Ascending aorta (tissue), 2 donors: ENCODE results near the gene DRD2. TPM values are rescaled to one million over a fixed set of nuclear protein-coding genes. Genes with fewer than 3 reads are reported as not detected.

Source experiments
- DNase-seq, 2 donors: peaks; one replicate each; pipeline ENCODE4 v3.0.0-alpha.2; 2019; ENCODE audit warnings: low spot score in 2 of 2
- H3K27ac ChIP-seq, 2 donors: fragments of 200-600 bp; sonication (generic); one replicate each; pipeline ENCODE4 v1.5.1; 2016 to 2017; ENCODE audit warnings: mild to moderate bottlenecking in 1 of 2
- H3K27me3 ChIP-seq: fragments of 200-600 bp; sonication (generic); one replicate; pipeline ENCODE4 v1.5.1; 2017
- H3K36me3 ChIP-seq, 2 donors: fragments of 200-600 bp; sonication (generic); one replicate each; pipeline ENCODE4 v1.5.1; 2016
- H3K4me1 ChIP-seq, 2 donors: fragments of 200-600 bp; sonication (generic); one replicate each; pipeline ENCODE4 v1.5.1; 2016 to 2017; ENCODE audit warnings: mild to moderate bottlenecking in 1 of 2
- H3K4me3 ChIP-seq, 2 donors: fragments of 200-600 bp; sonication (generic); one replicate each; pipeline ENCODE4 v1.5.1; 2016 to 2017; ENCODE audit warnings: mild to moderate bottlenecking in 1 of 2
- H3K9me3 ChIP-seq, 2 donors: fragments of 200-600 bp; sonication (generic); one replicate each; pipeline ENCODE4 v1.5.1; 2016
- CTCF ChIP-seq, 3 experiments: fragments of 200-600 bp in 2 of 3; fragments of 450-650 bp in 1 of 3; sonication (generic) in 2 of 3; IDR thresholded peaks; one replicate each; pipeline ENCODE4 v1.5.1; 2016 to 2019; ENCODE audit warnings: antibody characterized with exemption in 3 of 3, mild to moderate bottlenecking in 1 of 3, moderate library complexity in 1 of 3
- intact Hi-C: fragments of 100-400 bp; cut with DNase I; formaldehyde crosslinking; loops from one replicate; pipeline ENCODE4 v1.15.1; 2023
- total RNA-seq: library from RNA; depleted of rRNA; stranded (reverse); fragments of >200 nt; gene quantifications from one replicate; pipeline ENCODE4 v1.1.0, GENCODE V29; 2016

Gene DRD2
- total RNA-seq, 1 donor from 2014 or later, result not detected

GRCh38 chr11:113398669-113399430 lies 76.3 kb downstream of the DRD2 start:
- TF ChIP-seq CTCF (IDR thresholded peaks at IDR 0.05), result no peak
- Histone ChIP-seq H3K36me3 (no peaks in the 10 kb centered on the region), H3K27me3 (no peaks in the 10 kb centered on the region), H3K9me3 (no peaks in the 10 kb centered on the region), H3K4me3 (no peak overlapping the region), H3K27ac (no peak overlapping the region), H3K4me1 (no peaks in the 10 kb centered on the region)
- intact Hi-C loops, result no loop called here
- peak in 1 of 2 donors; percentile 35 for DNase-seq

GRCh38 chr11:113397821-113398220 lies 77.4 kb downstream of the DRD2 start:
- H3K36me3 ChIP-seq, result no peaks in the 10 kb centered on the region
- no peaks in the 10 kb centered on the region for H3K27me3 ChIP-seq
- peak in 1 of 2 donors; percentile 51 for DNase-seq
- H3K4me3 ChIP-seq, result no peak overlapping the region
- intact Hi-C loops, result no loop called here
- no peaks in the 10 kb centered on the region for H3K4me1 ChIP-seq
- H3K27ac ChIP-seq, result no peak overlapping the region
- H3K9me3 ChIP-seq, result no peaks in the 10 kb centered on the region
- TF ChIP-seq CTCF (IDR thresholded peaks at IDR 0.05), result no peak

GRCh38 chr11:113397212-113397611 lies 78.0 kb downstream of the DRD2 start:
- no peak for TF ChIP-seq CTCF (IDR thresholded peaks at IDR 0.05)
- DNase-seq, result peak in 1 of 2 donors; percentile 47
- intact Hi-C loops, result no loop called here
- Histone ChIP-seq H3K4me3 (no peak overlapping the region), H3K27me3 (no peaks in the 10 kb centered on the region), H3K9me3 (no peaks in the 10 kb centered on the region), H3K36me3 (no peaks in the 10 kb centered on the region), H3K27ac (no peak overlapping the region), H3K4me1 (no peaks in the 10 kb centered on the region)

- TF ChIP-seq CTCF (IDR thresholded peaks at IDR 0.05), result no peak
- intact Hi-C loops, result no loop called here
- Histone ChIP-seq H3K4me3 (no peak overlapping the region), H3K36me3 (no peaks in the 10 kb centered on the region), H3K27ac (no peak overlapping the region), H3K4me1 (no peaks in the 10 kb centered on the region), H3K27me3 (no peaks in the 10 kb centered on the region), H3K9me3 (no peaks in the 10 kb centered on the region)
- DNase-seq, result no peak
Measured at GRCh38 chr11:113396690-113397089, 78.5 kb downstream of the DRD2 start.

- H3K27me3 ChIP-seq, result no peaks in the 10 kb centered on the region
- H3K9me3 ChIP-seq, result no peaks in the 10 kb centered on the region
- no peak overlapping the region for H3K27ac ChIP-seq
- H3K4me3 ChIP-seq, result no peak overlapping the region
- DNase-seq, result peak in 1 of 2 donors; percentile 43
- no peaks in the 10 kb centered on the region for H3K36me3 ChIP-seq
- no peaks in the 10 kb centered on the region for H3K4me1 ChIP-seq
- intact Hi-C loops, result no loop called here
- no peak for TF ChIP-seq CTCF (IDR thresholded peaks at IDR 0.05)
Measured at GRCh38 chr11:113395782-113396336, 79.3 kb downstream of the DRD2 start.
